Activated gamma-delta T cell (primary cell): Measurements from ENCODE around the gene CYP4F11.
"Not testable (repeated sequence)": the region's sequence is repeated elsewhere in the genome, so short reads cannot be mapped to it uniquely, and the experiment has no call there.

Source experiments
- DNase-seq: peaks from one replicate; lab custom pipeline; 2025; lab: John Stamatoyannopoulos, UW
- total RNA-seq, 2 donors: gene quantifications; one replicate each; lab custom pipeline; 2026; lab: John Stamatoyannopoulos, UW

CYP4F11 gene
- total RNA-seq: 0 to 0.05 reads per million in 2 donors

- DNase-seq: no peak
Measured at GRCh38 chr19:15934332-15935078, at the start of gene CYP4F11. Gene CYP4F11, minus strand, starts transcription at chr19:15934529. Its CDS starts 121 bp downstream, at chr19:15934408.

- DNase-seq: no peak
Measured at GRCh38 chr19:15979293-15979692, 45.0 kb upstream of the CYP4F11 start.

GRCh38 chr19:15977690-15978089 lies 43.4 kb upstream of the CYP4F11 start:
- no peak for DNase-seq

GRCh38 chr19:15976836-15977689 lies 42.7 kb upstream of the CYP4F11 start:
- DNase-seq: no peak

GRCh38 chr19:15974856-15975255 lies 40.5 kb upstream of the CYP4F11 start:
- DNase-seq: no peak

GRCh38 chr19:15972043-15972442 lies 37.7 kb upstream of the CYP4F11 start:
- DNase-seq: not testable (repeated sequence)

GRCh38 chr19:15971224-15971780 lies 37.0 kb upstream of the CYP4F11 start:
- no peak for DNase-seq

GRCh38 chr19:15964231-15964630 lies 29.9 kb upstream of the CYP4F11 start:
- DNase-seq: no peak

GRCh38 chr19:15962319-15962718 lies 28.0 kb upstream of the CYP4F11 start:
- no peak for DNase-seq

GRCh38 chr19:15954820-15955219 lies 20.5 kb upstream of the CYP4F11 start:
- no peak for DNase-seq

GRCh38 chr19:15948223-15949058 lies 14.1 kb upstream of the CYP4F11 start, which contains the start of gene OR10H4:
Gene OR10H4, plus strand, starts transcription at chr19:15949008. Its CDS starts 0 bp downstream, at chr19:15949008.
- DNase-seq: no peak

GRCh38 chr19:15945301-15945700 lies 11.0 kb upstream of the CYP4F11 start:
- DNase-seq: no peak

GRCh38 chr19:15944401-15944800 lies 10.1 kb upstream of the CYP4F11 start:
- DNase-seq: no peak

- no peak for DNase-seq
Measured at GRCh38 chr19:15937771-15938170, 3.4 kb upstream of the CYP4F11 start.

GRCh38 chr19:15936950-15937349 lies 2.6 kb upstream of the CYP4F11 start:
- no peak for DNase-seq

GRCh38 chr19:15936173-15936572 lies 1.8 kb upstream of the CYP4F11 start:
- DNase-seq: no peak

GRCh38 chr19:15935167-15935702 lies 906 bp upstream of the CYP4F11 start:
- DNase-seq: no peak

GRCh38 chr19:15933761-15934331 lies 483 bp downstream of the CYP4F11 start:
- DNase-seq: not testable (repeated sequence)

GRCh38 chr19:15928321-15928720 lies 6.0 kb downstream of the CYP4F11 start:
- DNase-seq: no peak

- no peak for DNase-seq
Measured at GRCh38 chr19:15926484-15926883, 7.8 kb downstream of the CYP4F11 start.

- no peak for DNase-seq
Measured at GRCh38 chr19:15923702-15924101, 10.6 kb downstream of the CYP4F11 start.
